Right lobe of liver (tissue), 4 donors: ENCODE results near the gene OAS3.

ENCODE experiments used
- CTCF ChIP-seq, 4 donors: fragments of 200-600 bp in 3 of 4; fragments of 450-650 bp in 1 of 4; IDR thresholded peaks; one replicate each; pipeline versions ENCODE4 v1.5.1 to v1.8.0; 2016 to 2022; ENCODE audit warnings: antibody characterized with exemption in 4 of 4, mild to moderate bottlenecking in 2 of 4
- POLR2A ChIP-seq: fragments of 450-650 bp; IDR thresholded peaks from one replicate; pipeline ENCODE4 v1.6.1; 2017; ENCODE audit warnings: antibody characterized with exemption, mild to moderate bottlenecking
- donor health status: DM: no; HTN: no; CAD: no.
- donor health status: DM: no; HTN: no; CAD: no.
- donor health status: DM: no; HTN: yes; CAD: no.

- TF ChIP-seq CTCF (IDR thresholded peaks at IDR 0.05): no peak
- no peak for TF ChIP-seq POLR2A
Observed at GRCh38 chr12:112892856-112893255, 45.4 kb upstream of the OAS3 start.
